GM04503 (cell line): Measurements from ENCODE around the gene ACOX3.
A peak's percentile ranks its signal among the peaks of the same experiment; 100 is the strongest.
"Not testable (repeated sequence)": the region's sequence is repeated elsewhere in the genome, so short reads cannot be mapped to it uniquely, and the experiment has no call there.

Source experiments
- DNase-seq: peaks from one replicate; pipeline ENCODE4 v3.0.0-alpha.2; 2012; ENCODE audit warnings: low read depth

ACOX3 gene

DNA sequence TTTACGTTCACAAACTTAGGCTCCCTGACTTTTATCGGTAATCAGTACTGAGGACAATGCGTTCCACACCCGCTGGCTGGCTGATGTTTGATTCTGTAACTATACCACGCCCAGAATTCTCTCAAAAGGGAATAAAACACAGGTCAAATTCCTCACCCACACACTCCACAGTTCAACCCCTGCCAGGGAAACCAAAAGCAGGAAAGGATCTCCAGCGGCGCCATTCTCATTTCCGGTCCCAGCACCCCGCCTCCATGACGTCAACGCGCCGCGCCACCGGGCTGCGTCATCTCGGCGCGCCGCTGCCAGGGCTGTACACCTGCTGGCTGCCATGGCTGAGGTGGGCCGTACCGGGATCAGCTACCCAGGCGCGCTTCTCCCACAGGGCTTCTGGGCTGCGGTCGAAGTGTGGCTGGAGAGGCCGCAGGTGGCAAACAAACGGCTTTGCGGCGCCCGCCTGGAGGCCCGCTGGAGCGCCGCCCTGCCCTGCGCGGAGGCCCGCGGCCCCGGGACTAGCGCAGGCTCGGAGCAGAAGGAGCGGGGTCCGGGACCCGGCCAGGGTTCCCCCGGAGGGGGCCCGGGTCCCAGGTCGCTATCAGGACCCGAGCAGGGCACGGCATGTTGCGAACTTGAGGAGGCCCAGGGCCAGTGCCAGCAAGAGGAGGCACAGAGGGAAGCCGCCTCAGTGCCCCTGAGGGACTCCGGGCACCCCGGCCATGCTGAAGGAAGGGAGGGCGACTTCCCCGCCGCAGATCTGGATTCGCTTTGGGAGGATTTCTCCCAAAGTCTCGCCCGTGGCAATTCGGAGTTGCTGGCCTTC lies at the start of gene ACOX3, which contains the start of gene TRMT44:
ACOX3 (minus strand) TSS at position 232 of the 820 bp plus-strand sequence. CDS start 24,202 bp downstream, outside the sequence.
TRMT44 (plus strand) TSS at position 286 of the 820 bp plus-strand sequence; CDS start at position 332, 46 bp downstream.
- peak; percentile 62 for DNase-seq

DNA sequence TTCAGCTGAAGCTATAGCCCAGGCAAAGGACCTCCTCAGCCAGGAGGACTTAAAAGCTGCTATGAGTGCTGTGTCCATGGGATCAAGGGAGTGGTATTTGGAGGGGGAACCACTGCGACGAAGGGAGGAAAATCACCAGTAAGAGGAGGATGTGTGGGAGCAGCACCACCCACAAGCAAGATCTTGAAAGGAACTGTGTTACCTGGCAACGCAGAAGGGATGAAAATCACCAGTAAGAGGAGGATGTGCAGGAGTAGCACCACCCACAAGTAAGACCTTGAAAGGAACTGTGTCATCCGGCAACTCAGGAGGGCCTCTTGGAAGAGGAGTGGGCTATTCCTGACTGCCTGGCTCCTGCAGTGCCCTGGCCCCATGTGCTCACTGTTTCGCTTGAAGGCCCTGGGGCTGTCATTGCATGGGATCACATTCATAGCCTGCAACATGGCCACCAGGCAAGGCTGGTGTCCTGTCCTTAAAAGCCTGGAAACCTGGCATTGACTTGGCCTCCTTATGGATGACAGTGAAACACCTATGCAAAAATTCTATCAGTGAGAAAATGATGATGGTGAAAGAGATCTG lies 48.4 kb upstream of the ACOX3 start:
- no peak for DNase-seq

DNA sequence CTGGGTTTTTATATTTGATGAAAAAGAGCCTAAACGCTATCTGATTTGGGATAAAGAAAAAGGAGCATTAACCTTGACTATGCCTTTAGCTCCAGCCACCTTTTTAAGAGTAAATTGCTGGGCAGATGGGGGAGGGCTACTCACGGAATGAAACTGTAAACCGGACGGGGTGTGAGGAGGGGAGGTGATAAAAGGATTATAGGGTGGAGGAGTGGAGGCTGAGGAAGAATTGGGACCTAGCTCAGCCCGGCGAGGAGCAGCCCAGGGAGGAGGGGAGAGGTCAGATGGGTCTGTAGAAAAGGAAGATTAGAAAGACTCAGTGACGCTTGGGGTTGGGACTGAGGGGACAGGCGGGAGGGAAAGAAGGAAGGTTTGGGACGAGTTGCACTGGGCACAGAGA lies 46.1 kb upstream of the ACOX3 start:
- not testable (repeated sequence) for DNase-seq

DNA sequence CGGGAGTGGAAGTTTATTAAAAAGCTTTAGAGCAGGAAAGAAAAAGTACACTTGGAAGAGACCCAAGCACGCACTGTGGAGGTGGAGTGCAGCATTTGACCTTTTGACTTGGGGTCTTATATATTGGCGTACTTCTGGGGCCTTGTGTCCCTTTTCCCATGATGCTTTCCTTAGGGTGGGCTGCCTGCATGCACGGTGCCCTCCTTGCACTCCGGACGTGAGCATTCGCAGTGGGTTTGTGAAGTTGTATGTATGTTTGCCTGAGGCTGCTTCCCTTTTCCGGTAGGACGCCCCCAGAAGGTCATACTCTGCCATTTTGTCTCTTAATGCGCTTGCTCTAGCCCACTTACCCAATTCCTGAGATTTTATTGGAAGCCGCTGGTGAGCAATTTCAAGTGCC lies 39.7 kb upstream of the ACOX3 start:
- no peak for DNase-seq

DNA sequence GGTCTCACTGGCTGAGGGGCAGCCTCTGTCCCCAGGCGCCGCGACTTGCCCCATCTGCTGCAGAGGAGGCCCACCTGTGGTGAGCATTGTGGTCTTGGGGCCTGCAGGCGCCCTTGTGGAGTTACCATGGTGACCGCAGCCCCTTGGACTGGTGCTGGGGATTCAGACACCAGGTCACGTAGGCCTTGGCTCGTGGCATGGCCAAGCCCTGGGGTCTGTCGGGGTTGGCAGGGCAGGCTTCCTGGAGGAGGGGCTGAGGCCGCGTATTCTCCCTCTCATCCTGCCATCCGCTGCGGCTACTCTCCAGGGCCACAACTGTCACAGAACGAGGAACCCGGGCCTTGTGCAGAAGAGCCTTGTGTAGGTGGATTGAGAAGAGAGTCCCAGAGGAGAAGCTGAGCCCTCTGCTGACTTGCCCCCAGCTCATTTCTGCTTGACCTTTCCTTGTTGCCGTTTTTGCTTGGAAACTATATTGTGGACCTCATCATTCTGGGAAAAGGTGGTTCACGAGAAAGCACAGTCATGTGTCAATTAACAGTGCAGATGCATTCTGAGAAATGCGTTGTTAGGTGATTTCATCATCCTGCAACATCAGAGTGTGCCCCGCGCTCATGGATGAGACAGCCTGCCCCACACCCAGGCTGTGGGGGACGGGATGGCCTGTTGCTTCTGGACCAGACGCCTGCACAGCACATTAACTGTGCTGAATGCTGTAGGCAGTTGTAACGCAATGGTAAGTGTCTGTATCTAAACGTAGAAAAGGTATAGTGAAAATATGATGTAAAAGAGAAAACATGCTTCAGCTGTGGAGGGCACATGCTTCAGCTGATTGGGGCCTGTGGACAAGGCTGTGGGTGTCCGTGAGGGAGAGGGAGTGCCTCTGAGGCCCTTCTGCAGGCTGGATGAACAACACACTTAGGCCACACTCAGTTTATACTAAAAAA lies 38.5 kb upstream of the ACOX3 start:
- no peak for DNase-seq

DNA sequence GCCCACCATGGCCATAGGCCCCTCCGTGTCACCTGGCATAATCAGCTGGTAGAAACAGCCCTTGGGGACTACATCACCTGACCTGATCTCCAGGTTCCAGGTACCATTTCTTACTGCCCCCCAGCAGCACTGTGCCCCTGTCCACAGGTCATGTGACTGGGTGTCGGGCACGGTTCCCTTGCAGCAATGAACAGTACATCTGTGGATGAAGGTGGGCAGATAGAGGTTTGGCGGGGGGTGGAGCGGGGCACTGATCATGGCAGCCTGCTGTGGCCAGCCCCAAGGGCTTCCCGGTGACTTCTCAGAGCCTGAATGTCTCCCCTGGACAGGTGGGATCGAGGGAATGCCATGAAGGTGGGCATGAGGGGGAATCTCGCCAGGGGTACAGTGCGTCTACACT lies 37.8 kb upstream of the ACOX3 start:
- no peak for DNase-seq

DNA sequence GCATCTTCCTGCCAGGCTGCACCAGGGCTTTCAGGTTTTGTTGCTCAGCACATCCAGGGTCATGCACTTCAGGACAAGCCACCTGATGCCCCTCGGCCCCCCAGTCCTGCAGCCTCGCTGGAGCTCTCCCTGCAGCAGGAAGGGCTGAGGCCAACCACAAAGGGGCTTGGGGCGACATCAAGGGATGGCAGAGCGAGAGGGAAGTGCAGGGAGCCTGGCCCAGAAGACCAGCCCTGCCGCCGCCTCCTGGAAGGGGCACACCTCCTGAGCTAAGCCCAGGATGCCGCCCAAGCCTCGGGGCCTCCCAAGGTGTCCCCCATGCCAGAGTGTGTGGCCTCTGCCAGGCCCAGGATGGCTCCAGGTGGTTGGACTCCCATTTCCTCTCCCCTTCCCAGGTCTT lies 37.2 kb upstream of the ACOX3 start:
- no peak for DNase-seq

DNA sequence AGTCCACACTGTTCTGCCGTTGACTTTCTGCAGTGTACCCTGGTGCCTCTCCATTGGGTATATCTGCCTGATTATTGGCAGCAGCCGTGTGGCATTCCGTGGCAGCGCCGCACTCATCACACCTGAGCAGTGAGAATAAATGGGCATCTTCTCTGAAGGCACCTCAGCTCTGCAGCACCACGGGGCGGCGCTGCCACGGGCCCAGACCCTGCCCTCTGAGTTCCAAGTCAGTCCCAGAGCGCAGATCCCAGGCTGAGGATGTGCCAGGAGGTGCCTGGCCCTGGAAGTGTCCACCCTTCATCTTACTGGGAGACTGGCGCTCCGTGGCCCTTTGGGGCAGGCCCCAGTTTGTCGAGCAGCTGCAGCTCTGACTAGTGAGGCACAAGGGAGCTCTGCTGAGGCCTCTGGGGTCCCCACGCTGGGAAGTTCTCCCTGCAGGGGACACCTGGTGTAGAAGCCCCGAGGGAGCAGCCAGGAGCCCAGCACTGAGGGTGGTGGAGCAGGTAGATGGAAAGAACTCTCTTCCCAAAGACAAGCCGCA lies 36.6 kb upstream of the ACOX3 start:
- DNase-seq = no peak

DNA sequence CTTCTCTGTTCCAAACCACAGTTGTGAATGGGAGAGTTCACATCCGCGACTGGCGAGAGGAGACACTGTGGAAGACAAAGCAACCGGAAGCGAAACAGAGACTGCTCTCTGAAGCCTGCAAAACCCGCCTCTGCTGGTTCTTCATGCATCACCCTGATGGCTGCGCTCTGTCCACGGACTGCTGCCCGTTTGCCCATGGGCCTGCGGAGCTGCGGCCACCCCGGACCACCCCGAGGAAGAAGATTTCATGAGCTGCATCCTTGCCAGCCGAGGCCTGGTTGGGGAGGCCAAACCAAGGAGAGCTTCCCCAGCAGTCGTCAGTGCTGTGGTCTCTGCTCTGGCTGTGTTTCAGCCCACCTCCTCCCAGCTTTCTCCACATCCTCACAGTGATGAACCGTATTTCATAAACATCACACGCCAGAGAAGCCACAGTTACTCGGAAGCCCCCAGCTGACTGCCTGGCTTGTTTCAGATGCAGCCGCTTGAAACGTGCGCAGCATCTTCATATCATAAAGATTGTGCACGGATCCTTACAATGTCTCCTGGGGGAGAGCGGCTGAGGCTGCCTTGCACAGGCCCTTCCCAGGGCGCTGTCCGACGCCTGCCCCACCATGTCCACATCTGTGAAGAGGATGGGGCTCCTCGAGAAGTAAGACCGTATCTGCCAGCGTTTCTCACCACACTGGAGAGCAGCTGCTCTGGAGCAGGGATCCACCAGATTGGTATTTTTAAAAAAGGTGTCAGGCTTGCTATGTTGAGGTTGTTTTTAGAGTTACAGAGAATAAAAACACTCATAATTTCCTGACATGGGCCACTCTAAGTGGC lies 35.4 kb upstream of the ACOX3 start:
- no peak for DNase-seq

DNA sequence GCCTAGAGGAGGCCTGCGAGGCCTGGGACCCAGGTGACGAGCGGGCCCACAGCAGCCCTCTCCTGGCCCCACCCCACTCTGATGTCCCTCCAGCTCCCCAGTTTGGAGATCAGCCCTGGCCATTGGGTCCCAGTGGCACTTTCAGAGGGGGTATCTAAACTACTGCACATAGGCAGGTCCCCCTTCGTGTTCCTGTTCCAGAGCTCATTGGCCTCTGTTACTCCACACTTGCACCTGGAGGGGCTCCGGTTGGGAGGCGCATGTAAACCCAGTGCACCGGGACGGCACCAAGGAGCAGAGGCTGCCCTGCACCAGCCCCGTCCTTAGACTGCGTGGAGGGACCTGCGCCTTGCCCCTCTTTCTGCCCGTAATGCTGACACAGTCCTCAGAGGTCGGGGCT lies 34.3 kb upstream of the ACOX3 start:
- no peak for DNase-seq

DNA sequence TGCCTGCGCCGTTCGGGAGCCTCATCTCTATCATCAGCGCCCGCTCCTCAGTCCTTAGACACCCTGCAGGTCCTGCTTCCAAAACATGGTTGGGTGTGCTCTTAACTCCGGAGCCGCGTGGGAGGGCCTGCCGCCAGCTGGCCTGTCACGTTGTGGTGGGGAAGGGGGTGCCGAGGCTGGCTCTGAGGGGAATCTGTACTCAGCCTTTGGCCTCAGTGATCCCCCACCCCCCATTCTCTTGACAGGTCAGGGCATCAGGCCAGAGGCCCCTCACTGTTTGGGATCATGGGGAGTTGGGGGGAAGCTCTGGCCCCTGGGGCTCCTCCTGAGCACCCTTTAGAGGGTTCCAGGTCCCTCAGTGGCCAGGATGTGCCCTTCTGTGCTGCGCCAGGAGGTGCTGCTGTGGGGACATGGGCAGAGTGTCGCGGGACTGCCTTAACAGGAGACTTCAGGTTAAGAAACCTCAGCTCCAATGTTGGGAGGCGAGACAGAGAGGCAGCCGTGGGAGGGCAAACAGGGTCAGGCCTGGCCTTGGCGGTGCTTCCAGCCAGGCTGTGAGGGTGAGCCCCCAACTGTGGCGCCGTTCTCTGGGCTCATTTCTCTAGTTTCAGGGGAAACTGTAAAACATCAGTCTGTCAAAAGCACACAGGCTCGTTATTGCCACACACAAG lies 33.5 kb upstream of the ACOX3 start:
- DNase-seq = no peak

DNA sequence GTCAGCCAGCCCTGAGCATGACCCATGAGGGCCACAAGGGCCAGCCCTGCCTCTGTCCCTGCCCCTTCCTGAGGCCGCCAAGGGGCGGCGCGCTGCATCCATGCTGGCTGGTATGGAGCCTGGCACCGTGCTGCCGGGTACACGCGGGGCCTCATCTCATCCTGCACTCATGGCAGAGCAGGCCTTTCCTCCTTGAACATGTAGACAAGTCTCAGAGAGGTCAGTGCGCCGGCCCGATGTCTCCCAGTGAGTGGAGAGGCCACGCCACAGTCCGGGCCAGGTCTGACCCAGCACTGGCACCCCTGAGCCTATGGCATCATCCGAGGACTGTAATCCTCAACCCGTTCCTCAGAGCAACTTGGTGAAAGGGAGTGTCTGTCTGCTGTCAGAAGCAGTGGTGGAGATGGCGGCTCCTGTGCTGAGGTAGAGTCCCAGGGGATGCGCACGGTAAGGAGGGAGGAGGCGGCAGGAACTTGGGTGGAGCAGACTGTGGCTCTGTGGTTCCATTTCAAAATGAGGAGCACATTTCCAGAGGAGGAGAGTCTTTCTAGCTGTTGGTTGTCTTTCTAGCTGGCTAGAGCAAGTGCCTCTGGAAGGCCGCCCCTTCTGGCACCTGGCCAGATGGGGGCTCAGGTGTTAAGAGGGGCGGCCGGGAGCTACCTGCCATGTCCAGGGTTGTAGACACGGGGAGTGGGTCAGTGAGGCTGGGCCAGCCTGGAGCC lies 32.8 kb upstream of the ACOX3 start:
- DNase-seq = no peak

DNA sequence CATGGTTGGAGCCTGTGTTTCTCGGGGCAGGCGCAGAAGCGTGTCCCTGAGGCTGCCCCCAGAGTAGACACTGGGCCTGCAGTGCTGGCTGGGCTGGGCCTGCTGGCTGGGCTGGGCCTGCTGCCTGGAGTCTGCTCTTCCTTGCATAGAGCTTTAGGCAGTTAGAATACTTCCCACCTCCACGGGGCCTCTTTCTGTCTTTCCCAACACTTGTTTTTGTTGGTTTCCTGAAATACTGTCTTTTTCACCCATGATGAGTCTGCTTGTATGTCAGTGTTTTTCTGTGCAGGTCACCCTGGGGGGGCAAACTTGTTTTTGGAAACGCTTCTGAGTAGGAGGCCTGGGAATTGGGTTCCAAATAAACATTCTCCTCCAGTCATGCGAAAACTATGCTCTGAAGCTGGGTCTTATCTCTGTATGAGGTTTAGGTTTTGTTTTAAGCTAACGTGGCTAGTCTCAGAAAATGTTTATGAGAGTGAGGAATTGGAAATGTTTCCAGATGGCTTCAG lies 32.2 kb upstream of the ACOX3 start:
- DNase-seq = peak; percentile 95

DNA sequence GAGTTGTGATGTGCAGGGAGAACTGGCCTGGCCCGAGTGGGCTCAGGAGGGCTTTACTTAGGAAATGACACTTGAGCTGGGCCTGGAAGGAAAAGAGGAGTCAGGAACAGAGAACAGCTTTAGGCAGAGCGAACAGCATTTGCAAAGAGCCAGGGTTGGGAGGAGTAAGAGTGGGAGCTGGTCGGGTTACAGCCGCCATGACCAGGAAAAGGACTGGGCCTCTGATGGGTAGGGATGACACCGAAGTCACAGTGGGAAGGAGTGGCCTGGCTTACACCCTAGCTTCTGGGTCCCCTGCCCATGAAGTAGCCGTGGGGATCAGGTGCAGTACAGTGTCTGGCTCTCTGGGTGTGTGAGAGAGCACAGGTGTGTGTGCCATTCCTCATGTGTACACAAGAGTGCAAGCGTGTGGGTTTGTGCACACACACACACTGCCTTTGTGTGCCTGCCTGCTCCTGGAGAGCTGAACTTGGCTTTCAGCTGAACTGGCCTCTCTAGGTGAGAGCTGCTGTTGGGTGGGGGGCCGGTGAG lies 31.7 kb upstream of the ACOX3 start:
- no peak for DNase-seq

DNA sequence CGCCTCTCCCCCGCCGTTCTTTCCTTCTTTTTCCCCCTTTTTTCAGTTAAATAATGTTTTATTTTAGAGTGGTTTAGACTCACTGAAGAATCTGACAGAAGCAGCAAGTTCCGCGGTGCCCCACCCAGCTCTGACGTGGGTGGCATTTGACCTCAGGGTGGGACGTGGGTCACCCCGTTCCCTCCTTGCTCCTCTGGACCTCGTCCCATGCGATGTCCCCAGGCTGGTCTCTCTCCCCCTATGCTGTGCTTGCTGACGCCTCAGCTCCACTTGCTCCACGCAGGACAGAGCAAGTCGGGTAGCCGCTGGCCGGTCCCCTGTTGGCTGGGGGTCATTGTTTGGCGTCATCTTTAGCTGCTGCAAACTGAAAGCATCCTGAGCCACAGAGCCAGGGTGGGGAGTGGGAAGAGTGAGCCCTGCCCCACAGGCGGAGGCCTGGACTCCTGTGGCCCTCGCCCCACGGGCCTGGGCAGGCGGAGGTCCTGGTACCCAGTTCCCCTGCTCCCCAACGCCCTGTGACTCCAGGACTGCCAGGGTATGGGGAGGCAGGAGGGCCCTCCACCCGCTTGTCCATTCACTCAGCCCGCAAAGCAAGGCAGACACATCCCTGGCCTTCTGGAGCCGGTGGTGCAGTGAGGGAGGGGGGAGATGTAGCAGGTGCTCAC lies 30.8 kb upstream of the ACOX3 start:
- DNase-seq = no peak

DNA sequence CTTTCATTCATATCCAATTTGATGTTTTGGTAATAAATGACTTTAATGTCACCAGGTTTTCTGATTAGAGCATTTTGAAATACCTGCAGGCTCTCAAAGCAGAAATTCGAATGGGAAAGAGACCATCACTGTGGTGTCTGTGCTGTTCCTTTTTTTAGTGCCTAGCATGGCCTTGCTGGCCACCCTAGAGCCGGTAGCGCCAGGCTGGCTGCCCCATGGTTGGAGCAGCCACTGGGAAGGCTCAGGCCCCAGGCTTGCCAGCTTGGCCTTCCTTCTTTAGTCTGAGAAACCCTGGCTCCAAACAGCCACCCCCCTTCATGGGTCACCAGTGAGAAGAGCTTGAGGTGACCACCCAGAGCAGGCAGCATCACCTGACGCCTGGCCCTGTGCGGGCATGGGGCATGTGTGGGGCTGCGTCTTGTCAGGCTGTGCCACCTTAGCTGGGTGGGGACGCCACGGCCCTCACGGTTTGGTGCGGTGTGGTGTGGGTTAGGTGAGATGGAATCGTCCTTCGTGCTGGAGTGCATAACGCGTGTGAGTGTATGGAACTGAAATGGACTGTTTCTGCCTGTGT lies 30.0 kb upstream of the ACOX3 start:
- no peak for DNase-seq

DNA sequence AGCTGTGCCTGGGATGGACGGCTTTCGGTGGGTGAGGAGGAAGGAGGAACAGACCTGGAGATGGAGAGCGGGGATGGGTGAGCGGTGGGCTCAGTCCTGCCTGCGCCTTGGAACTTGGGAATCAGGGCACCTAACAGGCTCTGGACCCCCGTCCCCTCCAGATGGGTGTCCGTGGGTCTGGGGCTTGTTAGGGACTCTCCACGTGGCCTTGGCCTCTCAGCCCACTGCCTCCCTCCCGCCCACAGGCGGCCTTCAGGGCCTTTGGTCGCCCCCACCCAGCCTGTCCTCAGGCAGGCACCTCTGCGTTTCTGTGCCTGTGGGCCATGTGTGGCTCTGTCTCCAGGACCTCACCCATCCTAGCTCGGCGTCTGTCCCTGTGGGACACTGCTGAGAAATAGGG lies 29.0 kb upstream of the ACOX3 start:
- DNase-seq = no peak

DNA sequence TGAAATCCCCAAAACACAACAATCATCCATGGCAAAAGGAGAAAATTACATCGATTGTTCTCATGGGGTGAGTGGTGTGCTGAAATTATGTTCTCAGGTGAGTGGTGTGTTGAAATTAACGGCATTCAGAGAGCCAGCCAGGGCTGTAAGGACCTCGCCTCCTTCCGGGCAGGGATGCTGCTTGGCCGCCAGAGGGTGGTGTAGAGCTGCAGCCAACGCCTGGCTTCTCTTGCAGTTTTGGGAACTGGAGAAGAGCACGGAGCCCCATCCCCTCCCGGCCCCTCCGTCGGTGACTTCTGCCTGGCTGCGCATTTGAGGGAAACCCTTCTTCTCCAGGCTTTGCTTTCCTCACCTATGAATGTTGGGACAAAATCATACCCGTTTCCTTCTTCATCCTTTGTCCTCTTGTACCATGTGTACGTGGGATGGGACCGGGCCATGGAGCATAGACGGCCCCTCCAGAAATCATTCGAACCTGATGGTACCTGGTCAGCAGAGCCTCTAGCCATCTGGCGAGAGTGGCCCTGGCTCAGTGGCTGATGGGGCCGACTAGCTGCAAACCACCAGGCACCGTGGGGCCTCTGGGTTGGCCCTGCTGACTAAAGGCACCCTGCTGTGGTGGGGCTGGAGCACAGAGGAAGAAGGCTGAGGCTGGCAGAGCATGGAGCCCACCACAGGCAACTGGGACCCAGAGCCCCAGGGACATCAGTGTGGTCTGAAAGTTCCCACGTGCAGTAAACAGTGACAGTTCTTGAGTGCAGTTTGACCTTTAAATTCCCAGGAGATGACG lies 28.4 kb upstream of the ACOX3 start:
- no peak for DNase-seq
